Measurements from ENCODE around the gene F12. TPM values are rescaled to one million over a fixed set of nuclear protein-coding genes. Genes with fewer than 3 reads are reported as not detected.

Gene F12
- total RNA-seq, 1 donor from 2014 or later: 1.4 TPM

GRCh38 chr5:177414481-177414880 is 5.1 kb upstream of the F12 start:
- Mint-ChIP-seq H3K9me3 (ENCODE audit: unreplicated experiment) (no peaks in the 10 kb centered on the region), H3K27me3 (ENCODE audit: unreplicated experiment) (peaks cover 4% of the 10 kb centered on the region), H3K27ac (ENCODE audit: unreplicated experiment) (peak overlapping the region; percentile 50), H3K4me1 (ENCODE audit: unreplicated experiment) (peaks cover 12% of the 10 kb centered on the region), H3K36me3 (ENCODE audit: low read depth, unreplicated experiment) (no peaks in the 10 kb centered on the region), H3K4me3 (ENCODE audit: unreplicated experiment) (no peak overlapping the region)
- DNase-seq (ENCODE audit: low spot score): no peak
- TF ChIP-seq, protein P1, sequence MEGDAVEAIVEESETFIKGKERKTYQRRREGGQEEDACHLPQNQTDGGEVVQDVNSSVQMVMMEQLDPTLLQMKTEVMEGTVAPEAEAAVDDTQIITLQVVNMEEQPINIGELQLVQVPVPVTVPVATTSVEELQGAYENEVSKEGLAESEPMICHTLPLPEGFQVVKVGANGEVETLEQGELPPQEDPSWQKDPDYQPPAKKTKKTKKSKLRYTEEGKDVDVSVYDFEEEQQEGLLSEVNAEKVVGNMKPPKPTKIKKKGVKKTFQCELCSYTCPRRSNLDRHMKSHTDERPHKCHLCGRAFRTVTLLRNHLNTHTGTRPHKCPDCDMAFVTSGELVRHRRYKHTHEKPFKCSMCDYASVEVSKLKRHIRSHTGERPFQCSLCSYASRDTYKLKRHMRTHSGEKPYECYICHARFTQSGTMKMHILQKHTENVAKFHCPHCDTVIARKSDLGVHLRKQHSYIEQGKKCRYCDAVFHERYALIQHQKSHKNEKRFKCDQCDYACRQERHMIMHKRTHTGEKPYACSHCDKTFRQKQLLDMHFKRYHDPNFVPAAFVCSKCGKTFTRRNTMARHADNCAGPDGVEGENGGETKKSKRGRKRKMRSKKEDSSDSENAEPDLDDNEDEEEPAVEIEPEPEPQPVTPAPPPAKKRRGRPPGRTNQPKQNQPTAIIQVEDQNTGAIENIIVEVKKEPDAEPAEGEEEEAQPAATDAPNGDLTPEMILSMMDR (IDR thresholded peaks at IDR 0.05; ENCODE audit: unreplicated experiment): no peak

GRCh38 chr5:177412603-177413233 is 3.4 kb upstream of the F12 start:
- peaks cover 12% of the 10 kb centered on the region for H3K4me1 Mint-ChIP-seq (ENCODE audit: unreplicated experiment)
- peaks cover 4% of the 10 kb centered on the region for H3K27me3 Mint-ChIP-seq (ENCODE audit: unreplicated experiment)
- TF ChIP-seq, protein P1 (IDR thresholded peaks at IDR 0.05; ENCODE audit: unreplicated experiment): no peak
- H3K36me3 Mint-ChIP-seq (ENCODE audit: low read depth, unreplicated experiment): no peaks in the 10 kb centered on the region
- H3K27ac Mint-ChIP-seq (ENCODE audit: unreplicated experiment): no peak overlapping the region
- DNase-seq (ENCODE audit: low spot score): no peak
- H3K9me3 Mint-ChIP-seq (ENCODE audit: unreplicated experiment): no peaks in the 10 kb centered on the region
- no peak overlapping the region for H3K4me3 Mint-ChIP-seq (ENCODE audit: unreplicated experiment)

GRCh38 chr5:177410575-177410974 is 1.2 kb upstream of the F12 start:
- peaks cover 7% of the 10 kb centered on the region for H3K4me1 Mint-ChIP-seq (ENCODE audit: unreplicated experiment)
- no peak overlapping the region for H3K4me3 Mint-ChIP-seq (ENCODE audit: unreplicated experiment)
- no peak for DNase-seq (ENCODE audit: low spot score)
- H3K36me3 Mint-ChIP-seq (ENCODE audit: low read depth, unreplicated experiment): no peaks in the 10 kb centered on the region
- peaks cover 2% of the 10 kb centered on the region for H3K27me3 Mint-ChIP-seq (ENCODE audit: unreplicated experiment)
- no peak overlapping the region for H3K27ac Mint-ChIP-seq (ENCODE audit: unreplicated experiment)
- no peaks in the 10 kb centered on the region for H3K9me3 Mint-ChIP-seq (ENCODE audit: unreplicated experiment)
- TF ChIP-seq, protein P1 (IDR thresholded peaks at IDR 0.05; ENCODE audit: unreplicated experiment): no peak

DNA sequence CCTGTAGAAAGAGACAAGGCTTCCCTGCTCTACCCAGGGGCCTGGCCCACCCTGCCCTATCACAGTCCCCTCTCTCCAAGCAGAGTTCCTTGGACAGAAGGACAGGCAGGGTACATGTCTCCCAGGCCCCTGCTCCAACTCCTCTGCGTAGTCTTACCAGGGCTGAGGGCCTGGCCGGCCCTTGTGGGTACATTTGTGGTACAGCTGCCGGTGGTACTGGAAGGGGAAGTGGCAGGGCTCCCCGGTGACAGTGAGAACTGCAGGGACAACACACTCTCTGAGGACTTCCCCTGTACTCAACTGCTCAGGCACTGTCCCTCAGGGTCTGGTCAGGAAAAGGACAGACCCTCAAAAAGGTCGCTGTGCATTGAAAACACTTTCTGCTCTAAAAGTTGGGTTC is 3.6 kb downstream of the F12 start:
- Mint-ChIP-seq H3K4me3 (ENCODE audit: unreplicated experiment) (no peak overlapping the region), H3K4me1 (ENCODE audit: unreplicated experiment) (peaks cover 7% of the 10 kb centered on the region), H3K27ac (ENCODE audit: unreplicated experiment) (no peak overlapping the region), H3K27me3 (ENCODE audit: unreplicated experiment) (peaks cover 12% of the 10 kb centered on the region), H3K36me3 (ENCODE audit: low read depth, unreplicated experiment) (peaks cover 3% of the 10 kb centered on the region), H3K9me3 (ENCODE audit: unreplicated experiment) (no peaks in the 10 kb centered on the region)
- TF ChIP-seq, protein P1 (IDR thresholded peaks at IDR 0.05; ENCODE audit: unreplicated experiment): no peak
- no peak for DNase-seq (ENCODE audit: low spot score)

- H3K9me3 Mint-ChIP-seq (ENCODE audit: unreplicated experiment): no peaks in the 10 kb centered on the region
- peaks cover 3% of the 10 kb centered on the region for H3K36me3 Mint-ChIP-seq (ENCODE audit: low read depth, unreplicated experiment)
- peak overlapping the region; percentile 77 for H3K4me3 Mint-ChIP-seq (ENCODE audit: unreplicated experiment)
- TF ChIP-seq, protein P1 (IDR thresholded peaks at IDR 0.05; ENCODE audit: unreplicated experiment): no peak
- peaks cover 7% of the 10 kb centered on the region for H3K4me1 Mint-ChIP-seq (ENCODE audit: unreplicated experiment)
- DNase-seq (ENCODE audit: low spot score): no peak
- H3K27me3 Mint-ChIP-seq (ENCODE audit: unreplicated experiment): peaks cover 12% of the 10 kb centered on the region
- H3K27ac Mint-ChIP-seq (ENCODE audit: unreplicated experiment): no peak overlapping the region
Measured at GRCh38 chr5:177405312-177405711, 4.1 kb downstream of the F12 start.
